HG03571 (cell line): ENCODE results near the gene ERVFRD-1.
A peak's percentile ranks its signal among the peaks of the same experiment; 100 is the strongest.

Experiments used
- ATAC-seq: cut with Tn5 transposase; IDR thresholded peaks from one replicate; pipeline ENCODE4 v1.9.1; 2021; ENCODE audit not compliant: unreplicated experiment

The ERVFRD-1 gene

DNA sequence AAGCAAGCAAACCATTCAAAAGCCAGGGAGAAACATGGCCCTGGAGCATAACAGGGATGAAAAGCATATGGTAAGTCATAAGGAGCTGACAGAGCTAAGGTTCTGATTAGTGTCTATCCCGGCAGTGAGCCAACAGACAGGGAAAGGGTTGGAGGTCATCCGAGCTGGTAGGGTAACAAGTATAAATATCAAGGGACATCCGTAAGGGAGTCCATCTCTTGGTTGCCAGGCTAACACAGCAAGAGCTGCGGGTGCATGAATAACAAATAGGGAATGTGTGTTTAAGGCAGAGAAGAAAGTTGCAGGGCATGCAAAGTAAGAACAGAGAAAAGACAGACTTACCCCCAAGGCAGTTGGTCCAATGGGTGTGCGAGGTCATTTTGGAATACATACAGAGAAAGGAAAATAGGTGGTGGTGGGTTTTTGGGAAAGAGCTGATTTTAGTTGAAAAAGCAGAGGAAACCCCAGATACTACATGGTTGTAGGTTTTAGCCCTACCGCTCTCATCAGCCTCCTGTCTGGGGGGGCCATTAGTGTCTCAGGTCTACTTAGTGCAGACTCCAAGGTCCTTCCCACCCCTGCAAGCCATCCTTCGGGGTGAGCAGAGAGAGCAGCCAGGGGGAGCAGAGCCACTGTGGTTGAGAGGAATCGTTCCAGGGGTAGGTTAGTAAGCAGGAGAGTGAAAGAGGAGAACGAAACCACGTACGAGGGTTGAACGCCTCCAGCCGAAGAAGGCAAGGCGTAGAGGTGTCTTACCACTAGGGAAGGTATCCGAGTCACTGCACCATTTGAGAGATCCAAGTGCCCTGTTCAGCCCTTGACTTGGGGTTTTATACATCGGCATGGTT, at the start of gene ERVFRD-1:
TSS of gene ERVFRD-1 (minus strand) at position 805 of the 848 bp plus-strand sequence. CDS start 6,415 bp downstream, outside the sequence.
- ATAC-seq, result no peak

GRCh38 chr6:11160199-11160598, 48.7 kb upstream of the ERVFRD-1 start:
- no peak for ATAC-seq

- ATAC-seq, result no peak
Measured at GRCh38 chr6:11155589-11155988, 44.1 kb upstream of the ERVFRD-1 start.

GRCh38 chr6:11153447-11153846, 41.9 kb upstream of the ERVFRD-1 start:
- ATAC-seq, result no peak

- no peak for ATAC-seq
Measured at GRCh38 chr6:11152581-11152980, 41.1 kb upstream of the ERVFRD-1 start.

DNA sequence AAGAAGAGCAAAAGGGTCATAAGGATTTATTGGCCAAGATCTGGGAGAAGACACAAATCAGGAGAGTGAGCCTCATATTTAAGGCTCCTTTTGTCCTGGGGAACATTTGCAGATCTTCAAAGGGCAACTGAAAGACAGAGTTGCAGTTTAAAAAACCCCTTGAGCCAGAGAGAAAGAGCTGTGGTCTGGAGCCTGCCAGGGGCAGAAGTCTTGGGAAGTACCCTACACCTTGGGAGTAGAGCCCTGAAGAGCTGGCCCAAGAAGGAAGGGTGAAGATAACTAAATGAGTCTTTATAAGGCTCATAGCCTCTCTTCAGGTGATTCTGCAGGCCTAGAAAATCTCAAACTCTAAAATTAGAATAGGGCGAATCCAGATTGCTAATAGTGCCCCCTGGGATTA, 40.0 kb upstream of the ERVFRD-1 start:
- no peak for ATAC-seq

GRCh38 chr6:11149551-11149950, 38.0 kb upstream of the ERVFRD-1 start:
- no peak for ATAC-seq

DNA sequence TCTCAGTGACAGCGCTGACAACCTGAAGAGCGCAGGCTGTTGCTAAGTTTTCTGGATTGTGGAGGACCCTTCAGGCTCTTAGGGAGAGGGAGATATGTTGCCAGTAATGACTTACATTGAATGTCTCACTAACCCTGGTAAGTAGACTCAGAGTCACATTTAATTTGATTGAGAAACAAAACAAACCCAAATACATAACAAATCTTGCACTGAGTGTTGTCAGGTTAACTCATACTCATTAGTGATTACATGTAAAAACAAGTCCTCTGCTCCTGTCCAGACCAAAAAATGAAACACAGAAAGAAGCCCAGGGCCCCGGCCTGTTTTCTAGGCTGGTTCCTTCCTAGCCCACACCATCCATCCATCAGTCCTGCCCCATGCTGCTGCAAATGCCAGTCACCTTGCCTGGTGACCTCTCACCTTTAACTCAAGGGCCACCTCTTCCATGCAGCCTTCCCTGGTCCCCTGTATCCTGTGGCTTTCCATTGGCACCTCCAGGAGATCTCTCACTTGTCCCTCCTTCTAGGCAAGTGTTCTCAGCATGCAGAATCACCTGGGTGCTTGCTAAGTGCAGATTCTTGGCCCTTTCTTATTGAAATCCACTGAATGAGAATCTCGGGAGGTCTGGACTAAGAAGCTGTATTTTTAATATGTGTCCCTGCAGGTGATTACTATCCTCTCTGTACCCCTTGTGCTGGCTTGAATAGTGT, 34.7 kb upstream of the ERVFRD-1 start:
- ATAC-seq, result no peak

GRCh38 chr6:11144393-11144851, 32.9 kb upstream of the ERVFRD-1 start:
- peak; percentile 76 for ATAC-seq

GRCh38 chr6:11143394-11144371, 32.2 kb upstream of the ERVFRD-1 start:
- no peak for ATAC-seq

DNA sequence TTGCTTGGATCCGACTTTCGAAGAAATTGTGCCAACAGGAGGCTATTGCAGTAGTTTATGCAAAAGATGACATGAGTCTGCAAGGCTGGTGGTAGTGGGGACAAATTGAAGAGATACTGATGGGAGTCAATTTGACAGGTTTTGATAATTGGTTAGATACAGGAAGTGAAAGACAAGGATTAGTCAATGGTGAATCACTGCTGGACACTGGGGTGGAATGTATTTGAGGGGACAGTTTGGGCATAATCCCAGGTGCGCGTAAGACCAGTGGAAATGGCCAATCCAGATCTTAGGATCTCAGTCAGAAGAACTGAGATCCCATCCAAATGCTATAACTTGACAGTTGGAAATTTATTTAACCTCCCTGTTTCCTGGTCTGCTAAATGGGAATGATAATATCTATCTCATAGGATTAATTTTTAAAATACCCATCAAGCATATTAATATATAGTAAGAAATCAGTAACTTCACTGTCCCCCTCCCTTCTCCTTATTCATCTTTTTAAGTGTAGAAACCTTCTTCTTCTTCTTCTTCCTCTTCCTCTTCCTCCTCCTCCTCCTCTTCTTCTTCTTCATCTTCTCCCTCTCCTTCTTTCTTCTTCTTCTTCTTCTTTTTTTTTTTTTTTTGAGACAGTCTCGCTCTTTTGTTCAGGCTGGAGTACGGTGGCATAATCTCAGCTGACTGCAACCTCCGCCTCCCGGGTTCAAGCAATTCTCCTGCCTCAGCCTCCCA, 30.9 kb upstream of the ERVFRD-1 start:
- no peak for ATAC-seq

GRCh38 chr6:11141295-11141694, 29.8 kb upstream of the ERVFRD-1 start:
- no peak for ATAC-seq

- no peak for ATAC-seq
Measured at GRCh38 chr6:11140056-11140455, 28.5 kb upstream of the ERVFRD-1 start.

GRCh38 chr6:11139051-11139960, 27.8 kb upstream of the ERVFRD-1 start:
- no peak for ATAC-seq

- ATAC-seq, result no peak
Measured at GRCh38 chr6:11136809-11137208, 25.3 kb upstream of the ERVFRD-1 start.

- ATAC-seq, result no peak
Measured at GRCh38 chr6:11133281-11133680, 21.8 kb upstream of the ERVFRD-1 start.

DNA sequence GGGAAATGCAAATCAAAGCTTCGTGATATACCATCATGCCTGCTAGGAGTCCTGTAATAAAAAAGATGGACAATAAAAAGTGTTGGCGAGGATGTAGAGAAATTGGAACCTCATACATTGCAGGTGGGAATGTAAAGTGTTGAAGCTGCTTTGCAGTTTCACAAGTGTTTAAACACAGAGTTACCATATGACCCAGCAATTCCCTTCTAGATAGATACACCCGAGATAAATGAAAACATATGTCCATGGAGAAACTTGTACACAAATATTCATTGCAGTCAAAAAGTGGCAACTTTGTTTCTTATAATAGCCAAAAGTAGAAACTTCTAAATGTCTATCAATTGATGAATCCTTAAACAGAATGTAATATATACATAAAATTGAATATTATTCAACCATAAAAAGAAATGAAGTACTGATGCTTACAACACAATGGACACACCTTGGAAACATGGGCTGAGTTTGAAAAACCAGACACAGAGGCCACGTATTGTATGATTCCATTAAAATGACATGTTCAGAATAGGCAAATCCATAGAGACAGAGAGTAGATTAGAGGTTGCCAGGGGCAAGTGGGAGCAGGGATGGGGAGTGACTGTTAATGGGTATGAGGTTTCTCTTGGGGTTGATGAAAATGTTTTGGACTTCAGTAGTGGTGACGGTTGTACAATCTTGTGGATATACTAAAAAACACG, 20.8 kb upstream of the ERVFRD-1 start:
- no peak for ATAC-seq

DNA sequence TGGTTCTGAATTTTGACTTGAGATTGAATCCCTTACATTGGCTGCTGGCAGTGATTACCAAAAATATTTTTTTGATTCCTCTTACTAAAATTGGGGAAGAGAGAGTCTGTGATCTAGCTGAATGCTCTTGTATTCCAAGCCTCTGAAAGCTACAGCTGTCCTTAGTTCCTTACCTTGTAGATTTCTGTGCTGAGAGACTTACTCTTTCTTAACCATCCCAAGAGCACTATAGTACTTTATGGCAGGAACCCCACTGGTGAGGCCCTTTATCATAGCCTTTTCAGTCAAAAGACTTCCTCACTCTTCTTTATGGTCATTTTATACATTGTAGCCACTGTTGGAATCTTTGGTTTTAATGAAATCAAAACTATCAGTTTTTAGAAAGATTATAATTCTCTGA, 19.1 kb upstream of the ERVFRD-1 start:
- no peak for ATAC-seq
